GM23338 (cell line): ENCODE data around the gene PSMD4. TPM values are rescaled to one million over a fixed set of nuclear protein-coding genes. Genes with fewer than 3 reads are reported as not detected.

Source experiments
- ATAC-seq: fragments of 200-7000 bp; cut with Tn5 transposase; 3 replicates; pipeline ENCODE4 v1.9.1; 2020
- DNase-seq: peaks from one replicate; pipeline ENCODE4 v3.0.0-alpha.2; 2015; ENCODE audit warnings: low spot score
- H2AFZ ChIP-seq: fragments of 200-600 bp; sonication (generic); 2 replicates; pipeline ENCODE4 v1.8.0; 2016; ENCODE audit warnings: antibody characterized with exemption, mild to moderate bottlenecking, moderate library complexity
- H3F3A ChIP-seq: fragments of 200-600 bp; sonication (generic); replicated peaks from 2 replicates; pipeline ENCODE4 v1.8.0; 2017; ENCODE audit warnings: antibody characterized with exemption, mixed run types, low read depth
- H3K27ac ChIP-seq: fragments of 200-600 bp; sonication (generic); 2 replicates; pipeline ENCODE4 v1.6.1; 2016; ENCODE audit warnings: low read depth
- H3K27me3 ChIP-seq: fragments of 200-600 bp; sonication (generic); 2 replicates; pipeline ENCODE4 v1.8.0; 2016; ENCODE audit warnings: mild to moderate bottlenecking, mixed run types, moderate library complexity; ENCODE audit not compliant: insufficient read depth
- H3K36me3 ChIP-seq: fragments of 200-600 bp; sonication (generic); 2 replicates; pipeline ENCODE4 v1.8.0; 2016; ENCODE audit warnings: mild to moderate bottlenecking; ENCODE audit not compliant: insufficient read depth
- H3K4me1 ChIP-seq: fragments of 200-600 bp; sonication (generic); 2 replicates; pipeline ENCODE4 v1.8.0; 2016; ENCODE audit warnings: mild to moderate bottlenecking, moderate library complexity; ENCODE audit not compliant: insufficient read depth
- H3K4me2 ChIP-seq: fragments of 200-600 bp; sonication (generic); 2 replicates; pipeline ENCODE4 v1.7.1; 2017; ENCODE audit warnings: mixed run types
- H3K4me3 ChIP-seq: fragments of 200-600 bp; sonication (generic); 2 replicates; pipeline ENCODE4 v1.6.1; 2016; ENCODE audit warnings: mixed run types
- H3K79me2 ChIP-seq: fragments of 200-600 bp; sonication (generic); replicated peaks from 2 replicates; pipeline ENCODE4 v1.8.0; 2017; ENCODE audit warnings: mild to moderate bottlenecking; ENCODE audit not compliant: insufficient read depth
- H3K9me2 ChIP-seq: fragments of 200-600 bp; sonication (generic); 2 replicates; pipeline ENCODE4 v1.8.0; 2017; ENCODE audit not compliant: insufficient read depth
- H4K20me1 ChIP-seq: fragments of 200-600 bp; sonication (generic); replicated peaks from 2 replicates; pipeline ENCODE4 v1.8.0; 2017; ENCODE audit warnings: mild to moderate bottlenecking; ENCODE audit not compliant: insufficient read depth
- H3K27ac Mint-ChIP-seq: 2 replicates; pipeline ENCODE4 v1.8.0; 2020; ENCODE audit warnings: inconsistent platforms, mild to moderate bottlenecking, moderate library complexity, mixed read lengths
- H3K27me3 Mint-ChIP-seq: 3 replicates; pipeline ENCODE4 v1.8.0; 2022; ENCODE audit warnings: low read depth, mild to moderate bottlenecking, moderate library complexity, mixed read lengths, inconsistent platforms; ENCODE audit not compliant: insufficient read depth, poor library complexity
- H3K36me3 Mint-ChIP-seq: 3 replicates; pipeline ENCODE4 v1.8.0; 2021; ENCODE audit warnings: low read depth, mild to moderate bottlenecking, inconsistent platforms, moderate library complexity, mixed read lengths
- H3K4me1 Mint-ChIP-seq: 3 replicates; pipeline ENCODE4 v1.8.0; 2020; ENCODE audit warnings: mild to moderate bottlenecking, inconsistent platforms, mixed read lengths
- H3K4me3 Mint-ChIP-seq: 3 replicates; pipeline ENCODE4 v1.8.0; 2021; ENCODE audit warnings: moderate library complexity, mild to moderate bottlenecking, inconsistent platforms, mixed read lengths
- H3K9me3 Mint-ChIP-seq: 3 replicates; pipeline ENCODE4 v1.8.0; 2020; ENCODE audit warnings: moderate library complexity, mild to moderate bottlenecking, inconsistent platforms, mixed read lengths
- CREB1 ChIP-seq: fragments of 250-450 bp; sonication (Bioruptor Pico); IDR thresholded peaks from 2 replicates; pipeline ENCODE4 v1.5.0; 2020; ENCODE audit warnings: low read depth, mild to moderate bottlenecking, moderate library complexity
- CTCF ChIP-seq, 2 experiments: fragments of 200-600 bp in 1 of 2; sonication (generic) in 1 of 2; conservative IDR thresholded peaks; 2 replicates each; pipeline versions ENCODE4 v1.5.1 to v1.6.1; 2016 to 2017; ENCODE audit warnings: antibody characterized with exemption in 2 of 2, low read depth in 2 of 2, mild to moderate bottlenecking in 2 of 2, moderate library complexity in 1 of 2
- ETS1 ChIP-seq: IDR thresholded peaks from 2 replicates; pipeline ENCODE4 v1.6.1; 2016; ENCODE audit warnings: antibody characterized with exemption
- EZH2 ChIP-seq: fragments of 200-600 bp; sonication (generic); IDR thresholded peaks from one replicate; pipeline ENCODE4 v1.8.0; 2017; ENCODE audit warnings: antibody characterized with exemption, mild to moderate bottlenecking, low read depth; ENCODE audit not compliant: unreplicated experiment
- EZH2phosphoT487 ChIP-seq: fragments of 200-600 bp; sonication (generic); IDR thresholded peaks from one replicate; pipeline ENCODE4 v1.8.1; 2018; ENCODE audit warnings: antibody characterized with exemption; ENCODE audit not compliant: unreplicated experiment
- JUNB ChIP-seq: IDR thresholded peaks from one replicate; pipeline ENCODE4 v1.6.1; 2016; ENCODE audit warnings: antibody characterized with exemption; ENCODE audit not compliant: unreplicated experiment
- NANOG ChIP-seq: IDR thresholded peaks from 2 replicates; pipeline ENCODE4 v1.6.1; 2016; ENCODE audit warnings: antibody characterized with exemption, borderline replicate concordance
- POLR2AphosphoS5 ChIP-seq: IDR thresholded peaks from 2 replicates; pipeline ENCODE4 v1.6.1; 2016; ENCODE audit warnings: antibody characterized with exemption, low read depth
- REST ChIP-seq: IDR thresholded peaks from one replicate; pipeline ENCODE4 v1.6.1; 2018; ENCODE audit warnings: antibody characterized with exemption; ENCODE audit not compliant: unreplicated experiment
- STAT1 ChIP-seq: IDR thresholded peaks from one replicate; pipeline ENCODE4 v1.6.1; 2016; ENCODE audit warnings: antibody characterized with exemption; ENCODE audit not compliant: unreplicated experiment
- ZNF114 ChIP-seq: fragments of 250-450 bp; sonication (Bioruptor Pico); IDR thresholded peaks from 2 replicates; pipeline ENCODE4 v1.5.0; 2020; ENCODE audit warnings: mild to moderate bottlenecking, moderate library complexity
- ZNF331 ChIP-seq: fragments of 250-450 bp; sonication (Bioruptor Pico); IDR thresholded peaks from 2 replicates; pipeline ENCODE4 v1.5.0; 2020; ENCODE audit warnings: low read depth, mild to moderate bottlenecking, moderate library complexity
- ZNF462 ChIP-seq: fragments of 250-450 bp; sonication (Bioruptor Pico); IDR thresholded peaks from 2 replicates; pipeline ENCODE4 v1.5.0; 2020; ENCODE audit warnings: mild to moderate bottlenecking, moderate library complexity
- polyA plus RNA-seq: library from polyadenylated mRNA; unstranded; fragments of >200 nt; fragmentation: Nextera tagmentation; extraction: Ambion mirVana; gene quantifications from 2 replicates; pipeline ENCODE4 v1.2.1, GENCODE V29; 2016
- total RNA-seq: library from RNA; depleted of rRNA; stranded (reverse); fragments of >200 nt; shearing (Covaris generic); gene quantifications from 2 replicates; pipeline ENCODE4 v1.2.3, GENCODE V29; 2014

PSMD4 gene
- total and polyA plus RNA-seq, 2 experiments from 2014 or later, result 171 to 235 TPM

- no peak overlapping the region for H3K27ac ChIP-seq
- ATAC-seq, result no peak
- no peak overlapping the region for H3K4me3 Mint-ChIP-seq
- H3K4me1 Mint-ChIP-seq, result no peaks in the 10 kb centered on the region
- H3K36me3 Mint-ChIP-seq, result peaks cover 17% of the 10 kb centered on the region
- no peaks in the 10 kb centered on the region for H3K9me3 Mint-ChIP-seq
- H3K4me3 ChIP-seq, result no peak overlapping the region
- H3K27ac Mint-ChIP-seq, result no peak overlapping the region
- H3K4me2 ChIP-seq, result no peak overlapping the region
- DNase-seq, result no peak
- TF ChIP-seq ZNF331 (CRISPR knock-in tag), result no peak
- no peak for TF ChIP-seq CTCF (conservative IDR thresholded peaks at IDR 0.05; ENCODE audit: low read depth in 2 of 2)
- no peak for TF ChIP-seq EZH2
- no peak for TF ChIP-seq NANOG
- no peak for TF ChIP-seq CREB1 (CRISPR knock-in tag)
- no peak for TF ChIP-seq ETS1
- no peak for TF ChIP-seq REST
- TF ChIP-seq JUNB, result no peak
- TF ChIP-seq ZNF114 (CRISPR knock-in tag), result no peak
- TF ChIP-seq STAT1, result no peak
- TF ChIP-seq POLR2AphosphoS5, result no peak
- TF ChIP-seq EZH2phosphoT487, result no peak
- no peak for TF ChIP-seq ZNF462 (CRISPR knock-in tag)
- H3K36me3 ChIP-seq, result no peaks in the 10 kb centered on the region
- H3K27me3 ChIP-seq, result no peaks in the 10 kb centered on the region
- no peaks in the 10 kb centered on the region for H3K79me2 ChIP-seq
- H4K20me1 ChIP-seq, result no peaks in the 10 kb centered on the region
- H3K4me1 ChIP-seq, result no peaks in the 10 kb centered on the region
- no peaks in the 10 kb centered on the region for H3K9me2 ChIP-seq
- no peaks in the 10 kb centered on the region for H3K27me3 Mint-ChIP-seq
- H3F3A ChIP-seq, result peaks cover 4% of the 10 kb centered on the region; the same call in 1 of the 2 replicates
- H2AFZ ChIP-seq, result no peak overlapping the region
These were observed 19.5 kb downstream of the PSMD4 start for GRCh38 chr1:151273924-151274466.
